Keratinocyte (primary cell): ENCODE measurements around the gene SCPEP1.

Experiments
- CTCF ChIP-seq, 3 experiments: IDR thresholded peaks in 1 of 3; conservative IDR thresholded peaks in 1 of 3; optimal IDR thresholded peaks in 1 of 3; 2 replicates in 2 of 3; 3 replicates in 1 of 3; pipeline versions ENCODE3 to v1.5.1; 2011; ENCODE audit warnings: low read length in 3 of 3, mild to moderate bottlenecking in 3 of 3, moderate library complexity in 2 of 3, control low read depth in 1 of 3, inconsistent platforms in 1 of 3; ENCODE audit not compliant: insufficient read depth in 2 of 3; ENCODE audit errors: extremely low read depth in 1 of 3
- EZH2 ChIP-seq: IDR thresholded peaks from one replicate; pipeline ENCODE4 v1.6.1; 2012; ENCODE audit warnings: inconsistent platforms, mild to moderate bottlenecking, low read length, moderate library complexity

GRCh38 chr17:57051886-57052361 is 74.0 kb downstream of the SCPEP1 start:
- TF ChIP-seq CTCF (optimal IDR thresholded peaks at IDR 0.05 in 1 of 3, IDR thresholded peaks at IDR 0.05 in 1 of 3, conservative IDR thresholded peaks at IDR 0.05 in 1 of 3; ENCODE audit: extremely low read depth in 1 of 3, insufficient read depth in 2 of 3, low read length in 3 of 3) (no peak), EZH2 (no peak)
